ENCODE measurements around the gene L1TD1.

Gene L1TD1

DNA sequence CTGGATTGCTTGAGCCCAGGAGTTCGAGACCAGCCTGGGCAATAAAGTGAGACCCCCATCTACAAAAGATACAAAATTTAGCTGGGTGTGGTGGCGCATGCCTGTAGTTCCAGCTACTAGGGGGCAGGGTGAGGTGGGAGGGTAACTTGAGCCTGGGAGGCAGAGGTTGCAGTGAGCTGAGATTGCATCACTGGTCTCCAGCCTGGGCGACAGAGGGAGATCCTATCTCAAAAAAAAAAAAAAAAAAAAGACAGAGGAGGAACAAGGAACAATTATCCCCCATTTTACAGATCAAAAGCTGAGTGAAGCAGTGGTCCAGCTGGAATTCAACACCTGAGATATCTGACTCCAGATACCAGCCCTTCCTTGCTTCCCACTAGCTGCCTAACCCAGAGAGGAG lies 34.8 kb downstream of the L1TD1 start:
- Histone ChIP-seq H3K4me3 (ENCODE audit: low read depth, low read length) (no peak overlapping the region), H3K27ac (no peak overlapping the region), H3K36me3 (replicated peaks) (no peaks in the 10 kb centered on the region), H3K27me3 (replicated peaks) (no peaks in the 10 kb centered on the region)
- TF ChIP-seq CTCF (IDR thresholded peaks at IDR 0.05; ENCODE audit: low read depth, low read length, missing control alignments) = no peak
- in situ Hi-C loops (cut with HindIII; ENCODE audit: low pct_ligation_motif_present, low sequenced_read_pairs) = no loop called here
- DNase-seq = no peak

DNA sequence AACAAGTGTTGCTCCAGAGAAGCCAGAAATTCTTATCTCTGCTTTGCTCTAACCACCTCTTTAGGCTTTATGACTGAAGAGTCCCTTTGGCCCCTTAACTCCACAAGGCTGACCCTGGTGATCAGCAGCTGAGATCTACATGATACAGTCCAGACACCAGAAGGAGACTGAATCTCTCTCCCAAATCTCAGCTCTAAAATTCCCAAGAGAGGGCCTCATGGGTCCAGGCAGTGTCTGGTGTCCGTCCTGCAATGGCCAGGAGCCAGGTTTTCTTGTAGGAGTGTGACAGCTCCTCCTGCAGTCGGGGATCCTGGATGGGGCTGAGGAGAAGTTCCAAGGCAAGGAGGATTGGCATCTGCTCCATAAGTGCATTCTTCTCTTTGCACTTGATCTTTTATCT lies 35.3 kb downstream of the L1TD1 start:
- no peak overlapping the region for H3K4me3 ChIP-seq (ENCODE audit: low read depth, low read length)
- in situ Hi-C loops (cut with HindIII; ENCODE audit: low pct_ligation_motif_present, low sequenced_read_pairs) = no loop called here
- no peaks in the 10 kb centered on the region for H3K36me3 ChIP-seq (replicated peaks)
- H3K27ac ChIP-seq = no peak overlapping the region
- no peaks in the 10 kb centered on the region for H3K27me3 ChIP-seq (replicated peaks)
- TF ChIP-seq CTCF (IDR thresholded peaks at IDR 0.05; ENCODE audit: low read depth, low read length, missing control alignments) = peak; percentile 3
- DNase-seq = no peak

DNA sequence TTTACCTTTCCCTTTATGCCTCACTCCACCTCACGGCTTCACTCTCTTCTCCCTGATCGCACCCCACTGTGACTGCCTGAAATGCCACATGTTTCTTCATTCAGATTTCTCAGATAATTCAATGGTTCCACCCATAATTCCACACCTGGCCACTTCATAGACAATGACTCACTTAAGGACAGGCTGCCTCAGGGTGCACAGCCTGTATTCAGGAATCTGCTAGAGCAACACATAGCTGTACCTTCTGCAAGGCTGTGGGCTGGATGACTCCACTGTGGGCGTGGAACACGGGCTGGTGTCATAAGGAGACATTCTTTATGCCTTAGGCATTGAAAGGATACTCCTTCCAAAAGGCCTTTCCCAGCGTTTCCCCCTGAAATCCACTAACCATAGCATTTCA lies 36.1 kb downstream of the L1TD1 start:
- H3K4me3 ChIP-seq (ENCODE audit: low read depth, low read length) = no peak overlapping the region
- DNase-seq = peak; percentile 82
- no peak overlapping the region for H3K27ac ChIP-seq
- no peaks in the 10 kb centered on the region for H3K27me3 ChIP-seq (replicated peaks)
- no peaks in the 10 kb centered on the region for H3K36me3 ChIP-seq (replicated peaks)
- TF ChIP-seq CTCF (IDR thresholded peaks at IDR 0.05; ENCODE audit: low read depth, low read length, missing control alignments) = no peak
- in situ Hi-C loops (cut with HindIII; ENCODE audit: low pct_ligation_motif_present, low sequenced_read_pairs) = no loop called here

DNA sequence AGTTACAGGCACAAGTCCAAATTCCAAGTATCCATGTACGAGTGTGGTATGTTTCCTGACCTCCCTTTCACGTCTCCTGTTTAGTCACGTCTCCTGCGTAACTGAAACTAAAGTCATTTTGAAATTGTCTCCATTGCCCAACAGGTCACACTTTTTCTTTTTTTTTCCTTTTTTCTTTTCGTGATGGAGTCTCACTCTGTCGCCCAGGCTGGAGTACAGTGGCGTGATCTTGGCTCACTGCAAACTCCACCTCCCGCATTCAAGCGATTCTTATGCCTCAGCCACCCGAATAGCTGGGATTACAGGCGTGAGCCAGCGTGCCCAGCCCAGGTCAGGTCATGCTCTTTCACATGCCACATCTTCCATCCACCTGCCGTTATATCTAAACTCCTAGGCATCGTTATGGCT lies 38.2 kb downstream of the L1TD1 start:
- TF ChIP-seq CTCF (IDR thresholded peaks at IDR 0.05; ENCODE audit: low read depth, low read length, missing control alignments) = no peak
- no peaks in the 10 kb centered on the region for H3K27me3 ChIP-seq (replicated peaks)
- H3K4me3 ChIP-seq (ENCODE audit: low read depth, low read length) = no peak overlapping the region
- in situ Hi-C loops (cut with HindIII; ENCODE audit: low pct_ligation_motif_present, low sequenced_read_pairs) = no loop called here
- no peak overlapping the region for H3K27ac ChIP-seq
- no peak for DNase-seq
- H3K36me3 ChIP-seq (replicated peaks) = no peaks in the 10 kb centered on the region

DNA sequence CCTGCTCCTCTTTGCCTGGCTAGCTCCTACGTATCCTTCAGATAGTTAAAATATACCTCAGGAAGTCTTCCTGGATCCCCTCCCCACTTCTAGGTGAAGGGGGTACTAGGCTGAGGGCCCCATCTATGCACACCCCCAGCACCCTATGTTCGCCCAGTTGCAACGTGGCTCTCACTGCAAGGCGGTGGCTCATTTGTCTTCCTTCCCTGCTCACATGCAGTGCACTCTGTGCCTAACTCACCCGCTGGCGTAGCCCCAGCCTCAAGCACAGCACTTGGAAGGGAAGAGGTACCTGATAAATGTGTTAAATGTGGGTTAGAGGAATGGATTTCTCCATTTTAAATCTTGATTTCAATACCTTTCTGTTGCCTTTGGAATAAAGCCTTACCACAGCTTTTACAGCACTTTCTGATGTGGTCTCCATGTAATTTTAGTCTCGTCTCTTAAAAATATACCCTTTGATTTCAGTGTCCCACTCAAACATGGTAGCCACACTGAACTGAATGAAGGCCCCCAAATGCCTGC lies 39.3 kb downstream of the L1TD1 start:
- in situ Hi-C loops (cut with HindIII; ENCODE audit: low pct_ligation_motif_present, low sequenced_read_pairs) = no loop called here
- no peaks in the 10 kb centered on the region for H3K36me3 ChIP-seq (replicated peaks)
- no peak for TF ChIP-seq CTCF (IDR thresholded peaks at IDR 0.05; ENCODE audit: low read depth, low read length, missing control alignments)
- DNase-seq = no peak
- no peak overlapping the region for H3K4me3 ChIP-seq (ENCODE audit: low read depth, low read length)
- H3K27ac ChIP-seq = no peak overlapping the region
- no peaks in the 10 kb centered on the region for H3K27me3 ChIP-seq (replicated peaks)

- in situ Hi-C loops (cut with HindIII; ENCODE audit: low pct_ligation_motif_present, low sequenced_read_pairs) = no loop called here
- Histone ChIP-seq H3K27ac (no peak overlapping the region), H3K36me3 (replicated peaks) (no peaks in the 10 kb centered on the region), H3K4me3 (ENCODE audit: low read depth, low read length) (no peak overlapping the region), H3K27me3 (replicated peaks) (no peaks in the 10 kb centered on the region)
- no peak for TF ChIP-seq CTCF (IDR thresholded peaks at IDR 0.05; ENCODE audit: low read depth, low read length, missing control alignments)
- no peak for DNase-seq
Observed at GRCh38 chr1:62234688-62235087, 40.0 kb downstream of the L1TD1 start.

Measured in brain microvascular endothelial cell (primary cell).